SKM-1 treated with dmso at 0.1 percent for 144 hours (cell line): Measurements from ENCODE around the gene FAM124A.

ENCODE experiments used
- DNase-seq: peaks from one replicate; lab custom pipeline; 2025; ENCODE audit not compliant: unreplicated experiment; lab: John Stamatoyannopoulos, UW

Gene FAM124A

DNA sequence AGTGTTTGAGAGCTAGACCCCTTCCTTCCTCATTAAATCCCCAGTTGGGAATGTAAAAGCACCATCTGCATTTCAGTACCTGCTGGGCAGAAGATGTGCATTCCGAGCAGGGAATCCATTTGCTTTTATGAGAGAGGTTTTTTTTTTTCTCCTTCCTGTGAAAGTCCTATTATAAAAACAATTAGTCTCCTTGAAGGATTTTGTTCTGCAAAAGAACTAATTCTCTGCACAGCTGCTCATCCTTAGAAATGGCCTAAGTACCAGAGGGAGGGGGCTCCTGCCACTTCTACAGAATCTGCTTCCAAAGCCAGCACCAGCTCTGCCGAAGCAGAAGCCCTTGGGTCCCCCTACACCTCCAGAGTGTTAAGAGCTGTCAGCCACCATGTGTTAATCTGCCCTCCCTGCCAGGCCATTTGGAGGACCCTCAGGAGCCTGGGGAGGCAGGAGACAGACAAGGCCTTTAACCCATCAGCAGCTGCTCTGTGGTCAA lies 80.9 kb downstream of the FAM124A start:
- no peak for DNase-seq

- DNase-seq = no peak
Observed at GRCh38 chr13:51303882-51304281, 81.7 kb downstream of the FAM124A start.

- no peak for DNase-seq
Observed at GRCh38 chr13:51305271-51305967, 83.2 kb downstream of the FAM124A start.

DNA sequence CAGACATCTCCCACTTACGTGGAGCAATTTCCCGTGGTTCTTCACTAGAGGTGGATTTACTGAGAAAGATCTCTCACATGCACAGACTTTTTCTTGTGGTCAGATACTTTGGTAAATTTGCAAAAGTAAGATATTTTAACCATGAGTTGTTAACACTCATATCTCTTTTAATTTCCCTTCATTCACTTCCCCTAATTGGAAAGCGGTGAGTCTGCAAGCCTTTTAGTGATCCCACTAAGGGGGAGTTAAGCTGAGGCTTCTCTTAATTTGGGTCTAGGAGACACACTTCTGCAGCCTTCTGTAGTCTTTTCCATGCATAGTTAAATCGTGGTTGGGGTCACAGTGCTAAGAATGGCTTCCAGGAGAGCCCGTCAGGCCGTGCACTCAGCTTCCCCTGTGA lies 86.6 kb downstream of the FAM124A start:
- DNase-seq = no peak

DNA sequence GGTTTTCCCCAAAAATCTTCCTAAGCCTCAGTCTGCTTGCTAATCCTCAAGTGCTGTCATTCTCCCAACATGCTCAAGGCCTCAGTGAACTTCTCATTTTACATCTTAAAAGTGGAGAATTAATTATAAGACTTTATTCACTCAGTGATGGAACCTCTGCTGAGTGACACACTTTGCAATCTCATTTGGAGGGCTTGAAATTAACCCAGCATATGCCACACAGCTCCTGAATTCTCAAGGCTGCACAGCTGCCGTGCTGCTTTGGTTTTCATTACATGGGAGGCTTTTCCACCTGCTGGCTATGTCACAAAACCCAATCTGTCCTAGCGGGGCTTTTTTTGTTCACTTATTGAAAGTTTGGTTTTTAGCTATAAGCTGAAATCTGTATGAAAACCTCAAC lies 89.0 kb downstream of the FAM124A start:
- DNase-seq = no peak

DNA sequence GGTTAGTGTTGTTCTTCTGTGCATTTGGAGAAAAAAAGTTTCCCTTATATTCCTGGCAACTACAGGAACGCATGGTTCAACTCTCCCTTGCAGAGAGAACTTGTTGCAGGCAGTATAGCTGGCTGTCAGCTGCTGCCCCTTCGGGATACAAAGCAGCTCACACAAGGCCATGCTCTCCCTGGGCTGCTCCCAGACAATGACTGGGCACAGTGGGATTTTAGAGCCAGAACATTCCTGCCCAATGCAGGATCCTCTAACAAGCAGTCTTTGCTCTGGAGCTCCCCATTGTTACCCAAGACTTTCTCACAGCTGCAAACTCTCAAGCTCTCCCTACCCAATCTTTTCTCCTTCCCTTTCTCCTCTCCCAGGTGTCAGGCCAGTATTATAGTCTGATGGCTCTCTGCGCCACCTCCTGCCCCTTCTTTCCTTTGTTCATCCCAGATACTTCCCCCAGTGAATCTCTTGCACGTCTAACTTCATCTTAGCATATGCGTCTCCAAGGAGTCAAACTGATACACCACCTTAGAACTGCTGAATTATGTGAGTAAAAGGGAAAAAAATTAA lies 89.8 kb downstream of the FAM124A start:
- DNase-seq = no peak

DNA sequence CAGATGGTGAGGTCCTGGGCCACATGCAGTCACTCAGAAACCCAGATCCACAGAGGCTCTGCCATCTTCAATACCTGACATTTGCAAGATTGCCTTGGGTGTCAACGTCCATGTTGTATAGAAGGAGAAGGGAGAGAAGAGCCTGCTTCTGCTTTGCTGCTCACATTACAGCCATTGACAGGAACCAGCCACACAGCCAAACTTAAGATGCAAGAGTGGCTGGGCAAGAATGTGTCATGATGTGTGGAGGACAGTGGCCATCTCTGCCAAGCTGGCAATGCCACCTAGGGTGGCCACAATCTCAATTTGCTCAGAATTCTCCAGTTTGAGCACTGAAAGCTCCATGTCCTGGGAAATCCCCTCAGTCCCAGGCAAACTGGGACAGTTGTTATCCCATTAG lies 91.4 kb downstream of the FAM124A start:
- DNase-seq = no peak

GRCh38 chr13:51317262-51317661 lies 95.1 kb downstream of the FAM124A start:
- DNase-seq = no peak

DNA sequence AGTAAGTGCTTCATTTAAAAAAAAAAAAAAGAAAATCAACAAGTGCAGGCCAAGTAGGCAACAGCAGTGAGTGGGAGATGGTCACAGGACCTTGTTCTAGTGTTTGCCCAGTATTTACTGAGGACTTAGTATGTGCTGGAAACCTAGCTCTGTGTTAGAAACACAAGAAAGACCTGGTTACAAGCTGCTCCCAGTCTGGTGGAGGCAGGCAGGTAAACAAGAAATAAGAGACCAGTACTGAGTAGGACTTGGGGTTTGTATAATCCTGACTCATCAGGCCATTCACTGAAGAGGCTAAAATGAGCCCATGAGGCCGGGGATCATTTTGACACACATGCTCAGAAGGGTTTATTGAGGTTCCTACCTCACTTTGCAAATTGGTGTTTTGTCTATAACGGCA lies 95.8 kb downstream of the FAM124A start:
- DNase-seq = no peak

- no peak for DNase-seq
Observed at GRCh38 chr13:51318876-51319275, 96.7 kb downstream of the FAM124A start.

DNA sequence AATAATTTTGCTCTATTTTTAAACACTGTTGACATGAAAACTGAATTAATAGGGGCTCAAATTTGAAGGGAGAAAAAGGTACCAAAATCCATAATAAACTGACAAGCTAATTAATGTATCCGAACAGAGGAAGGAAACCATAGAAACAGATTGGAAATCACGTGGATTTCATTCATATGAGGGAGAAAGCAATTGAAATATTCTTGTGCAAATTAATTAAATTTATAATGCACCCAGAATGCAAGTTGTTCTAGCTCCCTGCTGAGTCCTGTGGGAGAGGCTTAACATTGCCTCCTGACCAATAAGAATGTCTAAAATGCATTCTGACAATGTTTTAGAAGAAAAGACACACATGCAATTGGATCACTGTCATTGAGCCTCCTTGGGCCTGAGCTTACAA lies 99.6 kb downstream of the FAM124A start:
- no peak for DNase-seq

DNA sequence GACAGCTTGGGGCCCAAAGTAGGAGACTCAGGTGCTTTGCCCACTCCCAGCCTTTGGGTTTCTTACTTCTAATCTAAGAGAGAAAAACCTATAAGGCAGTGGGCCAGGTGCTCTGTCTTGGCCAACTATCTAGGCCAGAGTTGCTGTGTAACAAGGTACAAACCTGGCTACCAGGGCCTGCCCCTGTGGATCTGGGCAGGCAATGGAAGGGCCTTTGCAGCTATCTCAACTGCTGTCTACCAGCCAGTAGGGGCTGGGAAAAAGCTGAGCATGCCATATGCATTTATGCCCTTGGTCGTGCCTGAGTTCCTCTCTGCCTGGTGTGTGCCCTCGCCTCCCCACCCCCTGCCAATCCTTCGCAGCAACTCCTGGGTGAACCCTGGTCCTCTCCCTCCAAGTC lies 100.6 kb downstream of the FAM124A start:
- no peak for DNase-seq

DNA sequence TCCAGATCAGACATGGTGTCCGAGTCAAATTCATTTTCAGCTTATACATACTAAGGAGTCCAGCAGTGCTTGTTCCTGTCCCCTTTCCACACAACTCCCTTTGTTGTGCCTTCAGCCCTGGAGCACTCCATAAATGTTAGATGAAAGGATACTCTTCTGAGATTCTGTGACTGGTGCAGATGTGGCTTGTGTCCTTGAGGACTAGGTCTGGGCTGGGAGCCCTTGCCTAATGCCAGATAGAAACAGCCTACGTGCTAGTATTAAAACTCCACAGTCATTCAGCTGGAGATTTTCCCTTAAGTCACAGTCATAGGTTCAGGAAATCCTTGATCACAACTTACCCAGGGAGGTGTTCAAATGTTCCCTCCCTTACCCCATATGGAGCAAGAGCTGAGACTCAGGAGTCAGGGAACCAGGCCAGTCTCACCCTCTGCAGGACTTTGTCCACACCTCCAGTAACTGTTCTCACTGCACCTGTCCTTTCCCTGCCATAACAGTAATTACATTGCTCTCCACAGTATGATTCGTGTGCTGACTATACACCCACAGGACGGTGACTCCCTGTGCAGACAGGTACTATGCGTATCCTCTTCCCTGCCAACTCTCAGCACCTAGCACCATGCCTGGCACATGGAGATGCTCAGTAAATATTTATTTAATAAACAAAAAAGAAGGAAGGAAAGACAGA lies 101.8 kb downstream of the FAM124A start:
- no peak for DNase-seq

- no peak for DNase-seq
Observed at GRCh38 chr13:51324714-51325420, 102.7 kb downstream of the FAM124A start.

- DNase-seq = no peak
Observed at GRCh38 chr13:51325837-51326236, 103.6 kb downstream of the FAM124A start.

GRCh38 chr13:51326777-51327176 lies 104.6 kb downstream of the FAM124A start:
- no peak for DNase-seq

DNA sequence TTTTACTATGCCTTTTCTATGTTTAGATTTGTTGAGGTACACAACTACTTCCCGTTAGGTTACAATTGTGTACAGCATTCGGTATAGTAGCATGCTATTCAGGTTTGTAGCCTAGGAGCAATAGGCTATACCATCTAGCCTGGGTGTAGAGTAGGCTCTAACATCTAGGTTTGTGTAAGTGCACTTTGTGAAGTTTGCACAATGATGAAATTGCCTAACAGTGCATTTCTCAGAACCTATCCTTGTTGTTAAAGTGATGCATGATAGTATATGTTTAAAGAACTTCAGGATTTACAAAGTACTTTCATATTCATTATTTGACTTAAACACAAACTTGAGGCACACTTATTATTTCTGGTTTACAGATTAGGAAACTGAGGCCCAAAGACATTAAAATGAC lies 105.8 kb downstream of the FAM124A start:
- no peak for DNase-seq

GRCh38 chr13:51328488-51328887 lies 106.3 kb downstream of the FAM124A start:
- no peak for DNase-seq

DNA sequence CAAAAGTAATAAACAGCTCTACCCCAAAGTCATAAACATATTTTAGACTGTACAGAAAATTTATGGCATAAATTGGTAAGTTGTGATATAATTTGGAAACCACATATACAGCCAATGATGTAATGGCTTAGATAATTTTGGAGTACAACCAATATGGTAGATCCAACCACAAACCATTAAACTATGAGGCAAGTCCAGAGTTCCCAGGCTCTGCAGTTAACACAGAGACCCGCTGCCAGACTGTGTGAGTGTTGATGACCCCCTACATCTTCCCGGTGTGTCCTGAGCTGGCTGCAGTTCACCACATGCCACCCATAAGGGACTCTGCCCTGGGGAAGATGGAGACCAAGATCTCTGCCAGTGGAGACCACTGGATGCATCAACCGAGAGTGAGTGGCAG lies 107.4 kb downstream of the FAM124A start:
- peak; percentile 2 for DNase-seq

GRCh38 chr13:51330791-51331190 lies 108.6 kb downstream of the FAM124A start:
- DNase-seq = peak; percentile 86

DNA sequence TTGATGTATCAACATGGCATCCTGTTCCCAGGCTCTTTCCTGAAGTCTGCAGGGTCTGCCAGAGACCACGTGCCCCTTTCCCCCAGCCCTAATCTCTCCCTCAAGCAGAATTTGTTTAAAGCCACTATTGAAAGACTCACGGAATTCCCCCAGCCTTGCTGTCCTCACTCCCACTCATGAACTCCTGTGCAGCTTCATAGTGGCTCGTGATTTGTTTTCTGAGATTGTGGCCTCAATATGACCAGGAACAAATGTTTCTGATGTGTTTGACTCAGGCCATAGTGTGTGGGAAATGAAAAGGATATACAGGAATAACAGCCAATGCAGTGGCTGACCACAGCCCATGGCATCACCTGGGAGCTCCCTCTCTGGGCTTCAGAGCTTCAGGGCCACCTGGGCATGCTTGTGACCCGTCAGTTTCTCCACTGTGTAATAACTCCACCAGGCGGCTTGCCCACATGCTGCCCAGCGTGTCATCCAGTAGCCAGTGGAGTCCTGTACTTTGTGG lies 109.2 kb downstream of the FAM124A start:
- DNase-seq = no peak
